Frontal cortex (tissue), 4 donors: ENCODE measurements around the gene GRID1. TPM values are rescaled to one million over a fixed set of nuclear protein-coding genes. Genes with fewer than 3 reads are reported as not detected.

ENCODE experiments used
- DNase-seq, 2 donors: peaks; one replicate each; pipeline ENCODE4 v3.0.0; 2012; ENCODE audit warnings: low spot score in 2 of 2
- FAIRE-seq: peaks from 2 replicates; lab custom pipeline; 2012; peaks lifted over from hg19 to GRCh38; lab: Jason Lieb, UNC
- total RNA-seq: library from RNA; depleted of rRNA; stranded (reverse); fragments of >200 nt; gene quantifications from one replicate; pipeline ENCODE4 v1.2.3, GENCODE V29; 2014
- donor health status: control.
- donor health status: control.
- donor health status: control.

The GRID1 gene
- total RNA-seq, 1 donor from 2014 or later, result 12.6 TPM

- FAIRE-seq, result no peak
- DNase-seq, result no peak
Observed at GRCh38 chr10:85619832-85620231, 746.8 kb downstream of the GRID1 start.

GRCh38 chr10:85618841-85619240, 747.8 kb downstream of the GRID1 start:
- DNase-seq (no peak), FAIRE-seq (no peak)

- no peak for DNase-seq
- FAIRE-seq, result no peak
Observed at GRCh38 chr10:85617751-85618546, 748.6 kb downstream of the GRID1 start.

- no peak for FAIRE-seq
Observed at GRCh38 chr10:85615556-85615955, 751.0 kb downstream of the GRID1 start.

GRCh38 chr10:85614981-85615380, 751.6 kb downstream of the GRID1 start:
- FAIRE-seq, result no peak
- DNase-seq, result no peak

More at GRCh38 chr10:85615556-85615955, 751.0 kb downstream of the GRID1 start:
- no peak for DNase-seq

- DNase-seq (no peak), FAIRE-seq (no peak)
Observed at GRCh38 chr10:85614566-85614965, 752.0 kb downstream of the GRID1 start.

GRCh38 chr10:85613391-85613790, 753.2 kb downstream of the GRID1 start:
- no peak for DNase-seq
- FAIRE-seq, result no peak

GRCh38 chr10:85612833-85613232, 753.8 kb downstream of the GRID1 start:
- DNase-seq, result no peak
- no peak for FAIRE-seq

GRCh38 chr10:85612378-85612775, 754.2 kb downstream of the GRID1 start:
- FAIRE-seq, result no peak
- no peak for DNase-seq

- no peak for DNase-seq
- FAIRE-seq, result no peak
Observed at GRCh38 chr10:85611746-85612377, 754.7 kb downstream of the GRID1 start.

GRCh38 chr10:85611093-85611740, 755.4 kb downstream of the GRID1 start:
- DNase-seq, result no peak
- FAIRE-seq, result no peak

- FAIRE-seq (no peak), DNase-seq (no peak)
Observed at GRCh38 chr10:85610381-85611092, 756.1 kb downstream of the GRID1 start.

- DNase-seq (peak in 1 of 2 donors; percentile 24), FAIRE-seq (no peak)
Observed at GRCh38 chr10:85609509-85609908, 757.1 kb downstream of the GRID1 start.

GRCh38 chr10:85608706-85609105, 757.9 kb downstream of the GRID1 start:
- no peak for DNase-seq
- no peak for FAIRE-seq

GRCh38 chr10:85607043-85607695, 759.4 kb downstream of the GRID1 start:
- FAIRE-seq, result no peak
- DNase-seq, result no peak

GRCh38 chr10:85606401-85606800, 760.2 kb downstream of the GRID1 start:
- DNase-seq (no peak), FAIRE-seq (no peak)

GRCh38 chr10:85604884-85605283, 761.7 kb downstream of the GRID1 start:
- no peak for DNase-seq
- no peak for FAIRE-seq

GRCh38 chr10:85604136-85604725, 762.4 kb downstream of the GRID1 start:
- FAIRE-seq (no peak), DNase-seq (no peak)

GRCh38 chr10:85603151-85603940, 763.2 kb downstream of the GRID1 start:
- FAIRE-seq, result no peak

More at GRCh38 chr10:85603151-85603940, 763.2 kb downstream of the GRID1 start:
- DNase-seq, result no peak
